Nucleus accumbens (tissue), 56 donors: ENCODE measurements around the gene TTBK2.
"Not testable (repeated sequence)": the region's sequence is repeated elsewhere in the genome, so short reads cannot be mapped to it uniquely, and the experiment has no call there.

Experiments used
- DNase-seq, 56 donors: peaks; one replicate each; lab custom pipeline; 2025; lab: John Stamatoyannopoulos, UW

Gene TTBK2

GRCh38 chr15:42772901-42773300 is 147.7 kb downstream of the TTBK2 start:
- no peak for DNase-seq

GRCh38 chr15:42772144-42772543 is 148.4 kb downstream of the TTBK2 start:
- DNase-seq, result peak in 7 of 56 donors; percentile 2 to 20 (median 3)

- not testable (repeated sequence) for DNase-seq
These were observed 154.5 kb downstream of the TTBK2 start for GRCh38 chr15:42766109-42766508.

GRCh38 chr15:42764154-42764731 is 156.3 kb downstream of the TTBK2 start:
- DNase-seq, result peak in 16 of 56 donors; percentile 0 to 52 (median 12)

- DNase-seq, result not testable (repeated sequence)
These were observed 158.8 kb downstream of the TTBK2 start for GRCh38 chr15:42761813-42762212.

- no peak for DNase-seq
These were observed 159.8 kb downstream of the TTBK2 start for GRCh38 chr15:42760759-42761158.

GRCh38 chr15:42759093-42759492 is 161.5 kb downstream of the TTBK2 start:
- no peak for DNase-seq

GRCh38 chr15:42750306-42750705 is 170.3 kb downstream of the TTBK2 start:
- DNase-seq, result no peak

- no peak for DNase-seq
These were observed 171.3 kb downstream of the TTBK2 start for GRCh38 chr15:42749266-42749665.

- no peak for DNase-seq
These were observed 176.4 kb downstream of the TTBK2 start for GRCh38 chr15:42744195-42744594.

- no peak for DNase-seq
These were observed 178.4 kb downstream of the TTBK2 start for GRCh38 chr15:42742149-42742548.

- DNase-seq, result no peak
These were observed 178.9 kb downstream of the TTBK2 start for GRCh38 chr15:42741710-42742109.

GRCh38 chr15:42737529-42738328 is 182.8 kb downstream of the TTBK2 start:
- no peak for DNase-seq

- peak in 55 of 56 donors; percentile 31 to 93 (median 82) for DNase-seq
These were observed 183.6 kb downstream of the TTBK2 start, which contains the start of gene CDAN1 for GRCh38 chr15:42736793-42737528. Gene CDAN1, minus strand, starts transcription at chr15:42737128. Its CDS starts 26 bp downstream, at chr15:42737102.

GRCh38 chr15:42736178-42736792 is 184.3 kb downstream of the TTBK2 start:
- peak in 2 of 56 donors; percentile 31 to 52 for DNase-seq

- DNase-seq, result no peak
These were observed 185.0 kb downstream of the TTBK2 start for GRCh38 chr15:42735382-42736165.

- DNase-seq, result no peak
These were observed 186.4 kb downstream of the TTBK2 start for GRCh38 chr15:42734076-42734672.

- no peak for DNase-seq
These were observed 187.6 kb downstream of the TTBK2 start for GRCh38 chr15:42733027-42733426.

- no peak for DNase-seq
These were observed 188.3 kb downstream of the TTBK2 start for GRCh38 chr15:42732095-42732827.
